Stimulated activated CD8-positive, alpha-beta memory T cell treated with anti-CD3 and anti-CD28 coated beads, Interleukin-2, amount 100 ng/mL, for 1 hour (primary cell): Measurements from ENCODE around the gene ACADSB.

Experiments
- DNase-seq, 2 donors: peaks; one replicate each; pipeline ENCODE4 v3.0.0-alpha.2; 2020; ENCODE audit warnings: low read depth in 2 of 2

ACADSB gene

GRCh38 chr10:123001370-123001769, 7.4 kb upstream of the ACADSB start:
- no peak for DNase-seq

- no peak for DNase-seq
These were observed 4.5 kb upstream of the ACADSB start for GRCh38 chr10:123004298-123004697.

GRCh38 chr10:123007558-123008354, 1.1 kb upstream of the ACADSB start:
- DNase-seq: peak in 1 of 2 donors; percentile 13

GRCh38 chr10:123009105-123009820, 457 bp downstream of the ACADSB start:
- DNase-seq: peak in 1 of 2 donors; percentile 4

- no peak for DNase-seq
These were observed 3.2 kb downstream of the ACADSB start for GRCh38 chr10:123011987-123012386.

- no peak for DNase-seq
These were observed 4.9 kb downstream of the ACADSB start for GRCh38 chr10:123013456-123014419.

GRCh38 chr10:123014772-123015171, 6.0 kb downstream of the ACADSB start:
- no peak for DNase-seq

- DNase-seq: no peak
These were observed 7.4 kb downstream of the ACADSB start for GRCh38 chr10:123016228-123016627.

- no peak for DNase-seq
These were observed 8.8 kb downstream of the ACADSB start for GRCh38 chr10:123017421-123018165.

- DNase-seq: no peak
These were observed 9.7 kb downstream of the ACADSB start for GRCh38 chr10:123018531-123018930.

GRCh38 chr10:123019264-123019663, 10.5 kb downstream of the ACADSB start:
- DNase-seq: no peak

- DNase-seq: no peak
These were observed 11.3 kb downstream of the ACADSB start for GRCh38 chr10:123019941-123020703.

GRCh38 chr10:123021517-123021916, 12.7 kb downstream of the ACADSB start:
- no peak for DNase-seq

- DNase-seq: no peak
These were observed 15.7 kb downstream of the ACADSB start for GRCh38 chr10:123024540-123024939.

- DNase-seq: no peak
These were observed 17.5 kb downstream of the ACADSB start for GRCh38 chr10:123026302-123026701.

- no peak for DNase-seq
These were observed 19.1 kb downstream of the ACADSB start for GRCh38 chr10:123027861-123028260.

GRCh38 chr10:123031124-123031523, 22.3 kb downstream of the ACADSB start:
- no peak for DNase-seq

- no peak for DNase-seq
These were observed 25.5 kb downstream of the ACADSB start for GRCh38 chr10:123034332-123034731.

GRCh38 chr10:123035467-123036086, 26.8 kb downstream of the ACADSB start:
- no peak for DNase-seq
